ENCODE results near the gene PTPRJ.
A peak's percentile ranks its signal among the peaks of the same experiment; 100 is the strongest.

PTPRJ gene

GRCh38 chr11:48029681-48030290, 49.4 kb downstream of the PTPRJ start:
- H3K4me3 ChIP-seq (ENCODE audit: low read depth, low read length): no peak overlapping the region
- no peak for DNase-seq (ENCODE audit: low read depth)
- TF ChIP-seq CTCF (IDR thresholded peaks at IDR 0.05; ENCODE audit: low read depth, low read length): no peak
- TF ChIP-seq MAX (IDR thresholded peaks at IDR 0.05; ENCODE audit: low read depth, low read length): no peak
- no peak for TF ChIP-seq POLR2A (IDR thresholded peaks at IDR 0.05; ENCODE audit: extremely low read depth, insufficient read length)
- TF ChIP-seq MYC (IDR thresholded peaks at IDR 0.05; ENCODE audit: low read depth, low read length): no peak

GRCh38 chr11:48031602-48032001, 51.2 kb downstream of the PTPRJ start:
- H3K4me3 ChIP-seq (ENCODE audit: low read depth, low read length): peak overlapping the region; percentile 33
- no peak for TF ChIP-seq POLR2A (IDR thresholded peaks at IDR 0.05; ENCODE audit: extremely low read depth, insufficient read length)
- peak; percentile 36; the same call in 1 of the 2 replicates for TF ChIP-seq MAX (IDR thresholded peaks at IDR 0.05; ENCODE audit: low read depth, low read length)
- TF ChIP-seq CTCF (IDR thresholded peaks at IDR 0.05; ENCODE audit: low read depth, low read length): no peak
- TF ChIP-seq MYC (IDR thresholded peaks at IDR 0.05; ENCODE audit: low read depth, low read length): no peak
- peak; percentile 89 for DNase-seq (ENCODE audit: low read depth)

- no peak for DNase-seq (ENCODE audit: low read depth)
- TF ChIP-seq MAX (IDR thresholded peaks at IDR 0.05; ENCODE audit: low read depth, low read length) (no peak), POLR2A (IDR thresholded peaks at IDR 0.05; ENCODE audit: extremely low read depth, insufficient read length) (no peak), MYC (IDR thresholded peaks at IDR 0.05; ENCODE audit: low read depth, low read length) (no peak), CTCF (IDR thresholded peaks at IDR 0.05; ENCODE audit: low read depth, low read length) (no peak)
- no peak overlapping the region for H3K4me3 ChIP-seq (ENCODE audit: low read depth, low read length)
Observed at GRCh38 chr11:48032721-48033120, 52.4 kb downstream of the PTPRJ start.

- peak; percentile 77 for DNase-seq (ENCODE audit: low read depth)
- no peak overlapping the region for H3K4me3 ChIP-seq (ENCODE audit: low read depth, low read length)
- TF ChIP-seq POLR2A (IDR thresholded peaks at IDR 0.05; ENCODE audit: extremely low read depth, insufficient read length) (no peak), MYC (IDR thresholded peaks at IDR 0.05; ENCODE audit: low read depth, low read length) (no peak), MAX (IDR thresholded peaks at IDR 0.05; ENCODE audit: low read depth, low read length) (peak; percentile 17; the same call in 1 of the 2 replicates), CTCF (IDR thresholded peaks at IDR 0.05; ENCODE audit: low read depth, low read length) (no peak)
Observed at GRCh38 chr11:48033918-48034341, 53.6 kb downstream of the PTPRJ start.

GRCh38 chr11:48034926-48035871, 54.8 kb downstream of the PTPRJ start:
- TF ChIP-seq MYC (IDR thresholded peaks at IDR 0.05; ENCODE audit: low read depth, low read length) (no peak), CTCF (IDR thresholded peaks at IDR 0.05; ENCODE audit: low read depth, low read length) (no peak)
- no peak for DNase-seq (ENCODE audit: low read depth)
- H3K4me3 ChIP-seq (ENCODE audit: low read depth, low read length): no peak overlapping the region
